ENCODE measurements around the gene DYNLT1. TPM values are rescaled to one million over a fixed set of nuclear protein-coding genes. Genes with fewer than 3 reads are reported as not detected.
"Not testable (repeated sequence)": the region's sequence is repeated elsewhere in the genome, so short reads cannot be mapped to it uniquely, and the experiment has no call there.

The DYNLT1 gene
- total and polyA plus RNA-seq, 7 experiments from 2014 or later = 66.4 to 122 (median 81.6) TPM

DNA sequence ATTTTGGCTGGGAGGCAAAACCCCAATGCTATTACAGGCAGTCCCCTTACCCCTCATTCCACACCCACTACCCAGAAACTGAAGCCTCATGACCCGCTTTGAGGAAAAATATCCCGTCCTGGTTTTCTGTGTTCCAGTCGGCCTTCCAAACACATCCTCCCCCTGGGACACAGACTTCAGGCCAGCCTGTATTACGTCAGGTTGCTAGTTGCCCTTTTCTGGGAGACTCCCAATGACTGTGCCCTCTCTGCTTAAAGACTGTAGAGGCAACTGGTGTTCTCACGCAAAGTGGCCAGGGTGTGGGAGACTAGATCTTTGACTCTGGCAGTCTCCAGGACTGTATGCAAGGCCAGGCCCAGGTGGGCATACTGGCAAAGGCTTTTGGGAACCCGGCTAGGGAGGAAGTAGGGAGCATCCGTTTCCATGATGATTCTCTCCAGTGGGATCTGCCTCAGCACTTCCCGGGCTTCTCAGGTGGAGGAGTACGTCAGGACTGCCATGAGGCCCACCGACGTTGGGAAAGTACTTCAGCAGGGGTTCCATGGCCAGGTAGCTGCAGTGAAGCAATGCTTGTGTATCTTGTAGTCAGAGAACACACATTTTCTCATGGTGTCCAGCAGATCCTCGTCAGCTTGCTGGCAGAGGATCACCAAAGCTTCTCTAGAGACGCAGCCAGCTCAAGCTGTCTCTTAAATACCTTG, 34.9 kb downstream of the DYNLT1 start:
- ChIA-PET POLR2A (no interaction called here), CTCF (no interaction called here)
- H3K27me3 Mint-ChIP-seq = no peaks in the 10 kb centered on the region
- DNase-seq (no peak), ATAC-seq (no peak)
- Histone ChIP-seq H3K27ac (ENCODE audit: low read depth, low read length) (no peak overlapping the region), H3K36me3 (ENCODE audit: control insufficient read depth in 2 of 3, insufficient read depth in 3 of 3, low read length in 3 of 3) (peaks cover 14 to 69% (median 41%) of the 10 kb centered on the region in 3 experiments), H3K27me3 (ENCODE audit: control insufficient read depth in 2 of 2, insufficient read depth in 2 of 2, low read length in 2 of 2) (no peaks in the 10 kb centered on the region), H3K4me3 (ENCODE audit: low read length) (no peak overlapping the region), H3K4me1 (ENCODE audit: control insufficient read depth in 2 of 2, insufficient read depth in 2 of 2, low read length in 2 of 2) (peaks cover 0 to 2% of the 10 kb centered on the region in 2 donors), H3K9me3 (ENCODE audit: control insufficient read depth in 2 of 3, low read length in 3 of 3) (no peaks in the 10 kb centered on the region)
- peaks cover 0 to 3% (median 0%) of the 10 kb centered on the region in 11 donors for H3K9me3 Mint-ChIP-seq
- H3K4me3 Mint-ChIP-seq = no peak overlapping the region
- intact Hi-C loops (cut with micrococcal nuclease) = no loop called here
- H3K4me1 Mint-ChIP-seq = peaks cover 0 to 8% (median 4%) of the 10 kb centered on the region in 7 donors
- H3K36me3 Mint-ChIP-seq = peaks cover 10 to 64% (median 25%) of the 10 kb centered on the region in 5 donors
- H3K27ac Mint-ChIP-seq = no peak overlapping the region

- H3K27ac ChIP-seq (ENCODE audit: low read depth, low read length) = no peak overlapping the region
- Mint-ChIP-seq H3K9me3 (peaks cover 0 to 2% (median 0%) of the 10 kb centered on the region in 11 donors), H3K4me1 (peaks cover 0 to 21% (median 7%) of the 10 kb centered on the region in 7 donors), H3K27me3 (no peaks in the 10 kb centered on the region), H3K36me3 (peaks cover 13 to 69% (median 26%) of the 10 kb centered on the region in 5 donors), H3K4me3 (no peak overlapping the region), H3K27ac (no peak overlapping the region)
- POLR2A ChIA-PET = no interaction called here
- no peaks in the 10 kb centered on the region for H3K9me3 ChIP-seq (ENCODE audit: control insufficient read depth in 2 of 3, low read length in 3 of 3)
- CTCF ChIA-PET = interaction anchor here (0.7 kb wide), 1 partner anchor 265 kb away, joined by 3 read pairs; no protein-coding TSS in a partner anchor
- ATAC-seq = no peak
- H3K36me3 ChIP-seq (ENCODE audit: control insufficient read depth in 2 of 3, insufficient read depth in 3 of 3, low read length in 3 of 3) = peaks cover 14 to 79% (median 42%) of the 10 kb centered on the region in 3 experiments
- peaks cover 0 to 2% of the 10 kb centered on the region in 2 donors for H3K4me1 ChIP-seq (ENCODE audit: control insufficient read depth in 2 of 2, insufficient read depth in 2 of 2, low read length in 2 of 2)
- no peak overlapping the region for H3K4me3 ChIP-seq (ENCODE audit: low read length)
- DNase-seq = no peak
- no peaks in the 10 kb centered on the region for H3K27me3 ChIP-seq (ENCODE audit: control insufficient read depth in 2 of 2, insufficient read depth in 2 of 2, low read length in 2 of 2)
- intact Hi-C loops (cut with micrococcal nuclease) = no loop called here
These were observed 36.3 kb downstream of the DYNLT1 start for GRCh38 chr6:158608221-158608620.

DNA sequence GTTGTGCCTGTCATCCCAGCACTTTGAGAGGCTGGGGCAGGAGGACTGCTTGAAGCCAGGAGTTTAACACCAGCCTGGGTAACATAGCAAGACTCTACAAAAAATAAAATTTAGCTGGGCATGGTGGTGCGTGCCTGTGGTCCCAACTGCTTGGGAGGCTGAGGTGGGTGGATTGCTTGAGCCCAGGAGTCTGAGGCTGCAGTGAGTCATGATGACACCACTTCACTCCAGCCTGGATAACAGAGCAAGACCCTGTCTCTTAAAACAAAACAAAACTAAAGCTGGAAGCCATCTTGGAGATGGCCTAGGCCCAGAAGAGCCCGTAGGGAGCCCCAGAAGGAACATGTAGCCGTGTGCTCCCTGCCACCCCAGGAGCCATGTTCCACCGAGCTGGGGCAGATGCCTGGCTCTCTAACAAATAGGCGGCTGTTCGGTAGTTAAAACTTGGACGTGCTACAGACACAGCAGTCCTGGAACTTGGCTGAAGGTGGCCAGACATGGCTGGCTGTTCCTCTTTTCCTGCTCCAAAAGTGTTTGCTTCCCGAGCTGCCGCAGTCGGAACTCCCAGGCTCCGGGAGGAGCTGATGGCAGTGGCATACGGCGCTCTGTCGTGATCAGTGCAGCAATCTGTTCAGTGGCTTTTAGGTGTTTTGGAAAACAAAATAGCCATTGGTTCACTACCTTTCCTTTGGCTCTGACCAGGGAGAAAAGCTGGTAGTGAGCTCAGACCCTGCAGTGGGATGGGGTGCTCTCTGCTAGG, 37.0 kb downstream of the DYNLT1 start:
- Mint-ChIP-seq H3K27ac (no peak overlapping the region), H3K4me3 (no peak overlapping the region), H3K4me1 (peaks cover 0 to 24% (median 7%) of the 10 kb centered on the region in 7 donors), H3K27me3 (no peaks in the 10 kb centered on the region), H3K36me3 (peaks cover 13 to 69% (median 23%) of the 10 kb centered on the region in 5 donors), H3K9me3 (peaks cover 0 to 2% (median 0%) of the 10 kb centered on the region in 11 donors)
- Histone ChIP-seq H3K9me3 (ENCODE audit: control insufficient read depth in 2 of 3, low read length in 3 of 3) (no peaks in the 10 kb centered on the region), H3K4me3 (ENCODE audit: low read length) (no peak overlapping the region), H3K36me3 (ENCODE audit: control insufficient read depth in 2 of 3, insufficient read depth in 3 of 3, low read length in 3 of 3) (peaks cover 14 to 83% (median 36%) of the 10 kb centered on the region in 3 experiments), H3K27me3 (ENCODE audit: control insufficient read depth in 2 of 2, insufficient read depth in 2 of 2, low read length in 2 of 2) (no peaks in the 10 kb centered on the region), H3K4me1 (ENCODE audit: control insufficient read depth in 2 of 2, insufficient read depth in 2 of 2, low read length in 2 of 2) (peaks cover 0 to 2% of the 10 kb centered on the region in 2 donors), H3K27ac (ENCODE audit: low read depth, low read length) (no peak overlapping the region)
- ATAC-seq (no peak), DNase-seq (no peak)
- intact Hi-C loops (cut with micrococcal nuclease) = no loop called here
- CTCF ChIA-PET = interaction anchor here (0.7 to 1.0 kb wide), 2 partner anchors 13 to 264 kb away, joined by 3 read pairs; no protein-coding TSS in a partner anchor
- POLR2A ChIA-PET = interaction anchor here (0.5 kb wide), 1 partner anchor 278 kb away, joined by 3 read pairs; no protein-coding TSS in a partner anchor

DNA sequence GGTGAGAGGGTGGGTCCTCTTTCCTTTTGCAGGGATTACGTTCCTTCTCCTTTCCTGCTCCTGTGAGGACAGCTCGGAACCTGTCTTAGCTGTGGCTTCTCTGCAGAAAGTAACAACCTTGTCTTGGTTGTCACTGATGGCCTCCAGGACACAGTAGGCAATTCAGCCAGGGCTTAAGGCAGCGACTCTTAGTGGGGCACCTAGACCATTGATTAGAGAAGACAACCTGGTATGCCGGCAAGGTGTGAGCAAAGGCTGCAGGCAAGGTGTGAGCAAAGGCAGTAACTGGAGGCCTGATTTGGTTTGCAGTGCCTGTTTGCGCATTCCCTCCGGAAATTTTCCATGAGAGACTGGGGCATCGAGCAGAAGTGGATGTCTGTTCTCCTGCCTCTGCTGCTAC, 37.6 kb downstream of the DYNLT1 start:
- Mint-ChIP-seq H3K36me3 (peaks cover 13 to 69% (median 22%) of the 10 kb centered on the region in 5 donors), H3K27me3 (no peaks in the 10 kb centered on the region), H3K4me1 (peaks cover 0 to 19% (median 7%) of the 10 kb centered on the region in 7 donors), H3K27ac (no peak overlapping the region), H3K9me3 (peaks cover 0 to 2% (median 0%) of the 10 kb centered on the region in 11 donors), H3K4me3 (no peak overlapping the region)
- no peaks in the 10 kb centered on the region for H3K9me3 ChIP-seq (ENCODE audit: control insufficient read depth in 2 of 3, low read length in 3 of 3)
- ATAC-seq (no peak), DNase-seq (no peak)
- no peaks in the 10 kb centered on the region for H3K27me3 ChIP-seq (ENCODE audit: control insufficient read depth in 2 of 2, insufficient read depth in 2 of 2, low read length in 2 of 2)
- H3K27ac ChIP-seq (ENCODE audit: low read depth, low read length) = no peak overlapping the region
- H3K4me1 ChIP-seq (ENCODE audit: control insufficient read depth in 2 of 2, insufficient read depth in 2 of 2, low read length in 2 of 2) = peaks cover 0 to 2% of the 10 kb centered on the region in 2 donors
- intact Hi-C loops (cut with micrococcal nuclease) = no loop called here
- ChIA-PET POLR2A (no interaction called here), CTCF (interaction anchor here (0.7 to 1.0 kb wide), 2 partner anchors 12 to 402 kb away, joined by 3 read pairs; no protein-coding TSS in a partner anchor)
- H3K36me3 ChIP-seq (ENCODE audit: control insufficient read depth in 2 of 3, insufficient read depth in 3 of 3, low read length in 3 of 3) = peaks cover 14 to 81% (median 35%) of the 10 kb centered on the region in 3 experiments
- no peak overlapping the region for H3K4me3 ChIP-seq (ENCODE audit: low read length)

GRCh38 chr6:158606011-158606410, 38.5 kb downstream of the DYNLT1 start:
- POLR2A ChIA-PET = not testable (repeated sequence)

GRCh38 chr6:158605266-158605878, 39.2 kb downstream of the DYNLT1 start:
- intact Hi-C loops (cut with micrococcal nuclease) = loop anchor here (1.0 kb wide), 2 partner anchors 384 to 391 kb away; no protein-coding TSS in a partner anchor
- DNase-seq (peak in 8 of 9 donors; percentile 31 to 57 (median 44)), ATAC-seq (peak; percentile 85)
- Histone ChIP-seq H3K36me3 (ENCODE audit: control insufficient read depth in 2 of 3, insufficient read depth in 3 of 3, low read length in 3 of 3) (peaks cover 7 to 65% (median 25%) of the 10 kb centered on the region in 3 experiments), H3K4me3 (ENCODE audit: low read length) (no peak overlapping the region), H3K27ac (ENCODE audit: low read depth, low read length) (no peak overlapping the region), H3K27me3 (ENCODE audit: control insufficient read depth in 2 of 2, insufficient read depth in 2 of 2, low read length in 2 of 2) (no peaks in the 10 kb centered on the region), H3K9me3 (ENCODE audit: control insufficient read depth in 2 of 3, low read length in 3 of 3) (no peaks in the 10 kb centered on the region), H3K4me1 (ENCODE audit: control insufficient read depth in 2 of 2, insufficient read depth in 2 of 2, low read length in 2 of 2) (no peaks in the 10 kb centered on the region)
- ChIA-PET POLR2A (interaction anchor here (0.6 kb wide), 1 partner anchor 47 kb away, joined by 3 read pairs; no protein-coding TSS in a partner anchor), CTCF (interaction anchor here (0.7 to 2.0 kb wide), 8 partner anchors 10 to 391 kb away, joined by 3 to 10 read pairs (median 4); no protein-coding TSS in a partner anchor)
- H3K36me3 Mint-ChIP-seq = peaks cover 11 to 60% (median 18%) of the 10 kb centered on the region in 5 donors
- no peak overlapping the region for H3K4me3 Mint-ChIP-seq
- peaks cover 0 to 2% (median 0%) of the 10 kb centered on the region in 11 donors for H3K9me3 Mint-ChIP-seq
- peaks cover 0 to 19% (median 7%) of the 10 kb centered on the region in 7 donors for H3K4me1 Mint-ChIP-seq
- H3K27ac Mint-ChIP-seq = peak overlapping the region in 8 of 9 donors; percentile 5 to 83 (median 66)
- H3K27me3 Mint-ChIP-seq = no peaks in the 10 kb centered on the region

More at GRCh38 chr6:158606011-158606410, 38.5 kb downstream of the DYNLT1 start:
- peaks cover 11 to 63% (median 18%) of the 10 kb centered on the region in 5 donors for H3K36me3 Mint-ChIP-seq
- H3K27ac Mint-ChIP-seq = peak overlapping the region in 6 of 9 donors; percentile 29 to 76 (median 62)
- ATAC-seq; intact Hi-C loops (cut with micrococcal nuclease); H3K4me1 ChIP-seq (ENCODE audit: control insufficient read depth in 2 of 2, insufficient read depth in 2 of 2, low read length in 2 of 2); H3K27ac ChIP-seq (ENCODE audit: low read depth, low read length); H3K27me3 Mint-ChIP-seq; H3K9me3 Mint-ChIP-seq; H3K27me3 ChIP-seq (ENCODE audit: control insufficient read depth in 2 of 2, insufficient read depth in 2 of 2, low read length in 2 of 2); DNase-seq; H3K4me3 ChIP-seq (ENCODE audit: low read length); H3K4me3 Mint-ChIP-seq; H3K9me3 ChIP-seq (ENCODE audit: control insufficient read depth in 2 of 3, low read length in 3 of 3): not testable (repeated sequence)
- CTCF ChIA-PET = interaction anchor here (0.7 to 2.0 kb wide), 6 partner anchors 11 to 392 kb away, joined by 3 to 10 read pairs (median 5); no protein-coding TSS in a partner anchor
- H3K4me1 Mint-ChIP-seq = peaks cover 0 to 19% (median 7%) of the 10 kb centered on the region in 7 donors
- H3K36me3 ChIP-seq (ENCODE audit: control insufficient read depth in 2 of 3, insufficient read depth in 3 of 3, low read length in 3 of 3) = peaks cover 13 to 72% (median 28%) of the 10 kb centered on the region in 3 experiments

Measured in naive thymus-derived CD4-positive, alpha-beta T cell (primary cell).